ENCODE results near the gene UBE2G2.

The UBE2G2 gene

DNA sequence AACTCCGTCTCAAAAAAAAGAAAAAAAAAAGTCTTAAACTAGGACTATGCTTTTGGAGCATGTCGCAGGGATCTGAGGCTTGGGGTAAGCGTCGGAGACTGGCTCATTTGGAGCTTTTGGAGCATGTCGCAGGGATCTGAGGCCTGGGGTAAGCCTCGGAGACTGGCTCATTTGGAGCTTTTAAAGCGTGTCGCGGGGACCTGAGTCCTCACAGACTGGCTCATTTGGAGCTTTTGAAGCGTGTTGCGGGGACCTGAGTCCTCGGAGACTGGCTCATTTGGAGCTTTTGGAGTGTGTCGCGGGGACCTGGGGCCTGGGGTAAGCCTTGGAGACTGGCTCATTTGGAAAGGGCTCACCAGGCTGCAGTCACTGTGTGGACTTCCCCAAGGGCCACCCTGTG, 76.7 kb downstream of the UBE2G2 start:
- DNase-seq, result no peak

DNA sequence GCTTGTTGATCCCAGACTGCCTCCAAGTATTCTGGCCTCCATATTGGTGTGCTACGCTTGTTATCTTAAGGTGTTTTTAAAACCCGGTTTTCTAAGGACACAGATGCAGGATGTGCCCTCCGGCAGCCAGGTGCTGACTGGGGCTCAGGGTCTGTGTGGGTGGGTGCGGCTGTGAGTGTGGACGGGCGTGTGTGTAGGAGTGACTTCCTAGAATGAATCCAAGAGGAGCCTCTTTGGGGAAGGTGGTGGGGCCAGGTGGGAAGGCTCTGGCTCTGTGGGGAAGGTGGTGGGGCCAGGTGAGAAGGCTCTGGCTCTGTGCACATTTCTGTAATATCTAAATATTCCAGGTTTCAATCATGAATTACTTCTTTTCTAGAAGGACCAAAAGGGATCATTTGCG, 77.4 kb downstream of the UBE2G2 start:
- DNase-seq, result no peak

DNA sequence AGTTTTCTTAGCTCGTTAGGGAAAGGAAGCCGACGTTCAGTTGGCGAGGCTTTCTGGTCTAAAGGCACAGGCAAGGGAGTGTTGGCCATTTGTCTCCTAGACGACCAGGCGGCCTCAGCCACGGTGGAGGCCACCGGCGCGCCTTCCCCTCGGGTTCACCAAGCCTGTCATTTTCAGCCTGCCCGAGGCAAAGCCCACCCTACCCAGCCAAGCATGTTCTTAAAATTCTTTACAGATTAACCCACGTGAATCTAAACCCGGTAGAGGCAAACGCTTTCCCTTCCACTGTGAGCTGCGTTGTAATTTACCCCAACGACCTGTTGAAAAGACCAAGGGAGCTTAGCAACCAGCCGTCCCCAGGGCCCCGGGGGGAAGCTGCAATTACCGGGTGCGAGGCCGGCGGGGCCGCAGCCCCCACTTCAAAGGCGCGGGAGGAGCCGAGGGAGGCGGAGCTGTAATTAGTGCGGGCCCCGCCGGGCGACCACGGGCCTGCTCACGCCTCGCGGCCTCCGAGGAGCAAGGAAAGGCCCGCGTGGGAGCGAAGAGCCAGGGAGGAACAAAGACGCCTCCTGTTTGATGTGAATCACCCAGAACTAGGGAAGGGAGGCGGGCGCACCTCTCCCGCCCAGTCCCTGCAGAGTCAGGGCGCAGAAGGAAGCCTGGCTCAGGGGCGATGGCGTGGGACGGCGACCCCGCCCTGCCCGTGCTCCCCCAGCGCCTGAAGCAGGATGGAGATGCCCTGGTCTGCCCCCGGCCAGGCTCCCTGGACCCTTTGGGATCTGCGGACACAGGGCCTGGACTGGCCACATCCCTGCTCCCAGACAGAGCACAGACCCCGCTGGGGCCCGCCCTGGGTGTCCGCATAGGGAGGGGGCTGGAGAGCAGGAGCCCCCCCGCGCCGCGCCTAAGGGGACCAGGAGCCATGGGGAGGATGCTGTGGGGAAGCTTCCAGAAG, 78.2 kb downstream of the UBE2G2 start:
- DNase-seq, result no peak

DNA sequence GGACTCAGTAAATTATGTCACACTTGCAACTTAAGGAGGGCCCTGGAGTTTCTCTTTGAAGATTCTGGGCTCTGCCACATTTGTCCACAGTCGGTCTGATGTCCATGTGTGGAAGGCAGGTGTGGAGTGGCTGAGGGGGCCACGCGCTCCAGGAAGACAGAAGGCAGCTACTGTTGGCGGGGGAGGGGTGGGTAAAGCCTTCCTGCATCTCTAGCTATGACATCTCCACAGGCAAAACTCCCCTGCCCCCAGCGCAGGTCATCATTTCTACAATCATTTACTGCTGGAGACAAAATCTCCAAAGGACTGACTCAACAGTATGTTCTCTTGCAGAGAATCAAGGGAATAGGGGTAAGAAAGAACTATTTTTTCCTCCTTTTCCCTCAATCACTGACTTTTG, 78.9 kb downstream of the UBE2G2 start:
- DNase-seq, result no peak

DNA sequence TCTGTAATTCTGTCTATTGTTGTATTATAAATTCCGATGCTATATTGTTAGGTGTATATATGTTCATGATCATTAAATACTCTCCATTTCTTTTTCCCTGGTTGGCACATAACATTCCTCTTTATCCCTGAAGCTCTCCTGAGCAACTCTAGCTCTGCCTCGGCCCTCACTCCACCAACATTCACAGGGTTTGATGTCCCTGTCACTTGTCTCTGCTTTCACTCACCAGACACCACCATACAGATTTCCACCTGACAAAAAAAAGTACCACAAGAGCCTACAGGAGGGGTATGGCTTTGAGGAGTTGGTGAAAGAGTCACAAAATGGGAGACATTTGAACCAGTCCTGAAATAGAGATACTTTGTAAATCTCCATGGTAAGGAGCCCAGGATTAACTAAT, 81.5 kb downstream of the UBE2G2 start:
- DNase-seq, result no peak

Data from fibroblast of skin of back (primary cell).